Endodermal cell (in vitro differentiated cells): ENCODE measurements around the gene SYNC. TPM values are rescaled to one million over a fixed set of nuclear protein-coding genes. Genes with fewer than 3 reads are reported as not detected.
"Not testable (repeated sequence)": the region's sequence is repeated elsewhere in the genome, so short reads cannot be mapped to it uniquely, and the experiment has no call there.

Experiments
- DNase-seq: peaks from one replicate; pipeline ENCODE4 v3.0.0-alpha.2; 2017
- H3K27ac ChIP-seq: 2 replicates; pipeline ENCODE4 v1.5.1; 2013; ENCODE audit warnings: mild to moderate bottlenecking, low read depth, low read length, moderate library complexity
- H3K27me3 ChIP-seq: 2 replicates; pipeline ENCODE4 v1.6.1; 2013; ENCODE audit warnings: mild to moderate bottlenecking, low read length, moderate library complexity; ENCODE audit not compliant: insufficient read depth, control insufficient read depth, poor library complexity, severe bottlenecking
- H3K36me3 ChIP-seq: 2 replicates; pipeline ENCODE4 v1.7.0; 2013; ENCODE audit warnings: mild to moderate bottlenecking, low read length, moderate library complexity; ENCODE audit not compliant: control insufficient read depth, insufficient read depth
- H3K4me1 ChIP-seq: one replicate; pipeline ENCODE4 v1.7.0; 2013; ENCODE audit warnings: low read length; ENCODE audit not compliant: control insufficient read depth, insufficient read depth
- H3K4me3 ChIP-seq: 2 replicates; pipeline ENCODE4 v1.5.1; 2013; ENCODE audit warnings: mild to moderate bottlenecking, low read length, moderate library complexity
- H3K9ac ChIP-seq: 2 replicates; pipeline ENCODE4 v1.6.1; 2013; ENCODE audit warnings: mild to moderate bottlenecking, low read length, moderate library complexity; ENCODE audit not compliant: poor library complexity, severe bottlenecking; ENCODE audit errors: extremely low read depth
- H3K9me3 ChIP-seq: 2 replicates; pipeline ENCODE4 v1.6.1; 2013; ENCODE audit warnings: mild to moderate bottlenecking, low read length, moderate library complexity; ENCODE audit not compliant: control insufficient read depth
- H3K27ac Mint-ChIP-seq: 2 replicates; pipeline ENCODE4 v1.8.0; 2020; ENCODE audit warnings: mixed read lengths
- H3K27me3 Mint-ChIP-seq: 2 replicates; pipeline ENCODE4 v1.8.0; 2021; ENCODE audit warnings: mild to moderate bottlenecking, mixed read lengths; ENCODE audit not compliant: insufficient read depth
- H3K36me3 Mint-ChIP-seq: 2 replicates; pipeline ENCODE4 v1.8.0; 2020; ENCODE audit warnings: low read depth, mixed read lengths
- H3K4me1 Mint-ChIP-seq: 2 replicates; pipeline ENCODE4 v1.8.0; 2020; ENCODE audit warnings: mixed read lengths
- H3K4me3 Mint-ChIP-seq: 2 replicates; pipeline ENCODE4 v1.8.0; 2020; ENCODE audit warnings: mild to moderate bottlenecking, moderate library complexity, mixed read lengths
- H3K9me3 Mint-ChIP-seq: 2 replicates; pipeline ENCODE4 v1.8.0; 2020; ENCODE audit warnings: mild to moderate bottlenecking, mixed read lengths
- WGBS, 2 experiments: methylation state at CpG; one replicate each; pipeline versions ENCODE4 v1.1.5 to v1.1.7; 2013; ENCODE audit warnings: missing lambda C conversion rate in 2 of 2, mixed read lengths in 1 of 2; ENCODE audit not compliant: insufficient coverage in 1 of 2, insufficient read length in 1 of 2; 5-methylcytosine and 5-hydroxymethylcytosine counted together
- total RNA-seq, 2 donors: library from RNA; stranded (reverse); fragmentation: NEBNext Ultra II Directional in 1 of 2; extraction: Animal tissue kit (Norgen Biotek cat#: 25700) in 1 of 2; gene quantifications; 2 replicates in 1 of 2; 3 replicates in 1 of 2; pipeline ENCODE4 v1.2.1, GENCODE V29; 2021
- TF ChIP-seq, protein P1 (sequence below): fragments of 200-600 bp; sonication (generic); conservative IDR thresholded peaks from 2 replicates; pipeline ENCODE4 v1.5.0; 2021; ENCODE audit warnings: antibody characterized with exemption, mild to moderate bottlenecking

SYNC gene
- total RNA-seq, 2 donors from 2014 or later, result 0.18 TPM; not detected in 1

DNA sequence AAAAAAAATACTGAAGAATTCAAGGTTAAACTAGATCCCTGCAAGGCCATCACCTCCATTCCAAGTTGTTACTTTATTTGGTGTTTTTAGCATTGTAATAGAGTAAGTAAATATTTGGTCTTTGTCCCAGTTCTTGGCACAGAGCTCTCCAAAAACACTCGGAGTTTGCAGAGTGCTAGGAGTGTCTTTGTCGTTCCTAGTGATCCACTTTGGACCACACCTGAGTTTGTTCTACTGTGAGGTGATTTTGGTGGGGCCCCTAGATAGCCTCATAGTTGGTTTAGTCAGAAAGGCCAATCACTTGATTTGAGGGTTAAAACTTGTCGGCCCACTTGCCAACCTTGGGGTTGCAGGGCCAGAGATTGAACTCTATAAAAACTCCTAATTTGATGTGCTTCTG is 25.6 kb downstream of the SYNC start:
- H3K36me3 ChIP-seq, result peaks cover 94% of the 10 kb centered on the region
- H3K27me3 ChIP-seq, result no peaks in the 10 kb centered on the region
- H3K9ac ChIP-seq, result no peak overlapping the region
- H3K27ac Mint-ChIP-seq, result no peak overlapping the region
- H3K36me3 Mint-ChIP-seq, result peaks cover 89% of the 10 kb centered on the region
- no peaks in the 10 kb centered on the region for H3K9me3 ChIP-seq
- no peak overlapping the region for H3K27ac ChIP-seq
- H3K4me3 Mint-ChIP-seq, result no peak overlapping the region
- H3K4me1 Mint-ChIP-seq, result no peaks in the 10 kb centered on the region
- TF ChIP-seq, protein P1, sequence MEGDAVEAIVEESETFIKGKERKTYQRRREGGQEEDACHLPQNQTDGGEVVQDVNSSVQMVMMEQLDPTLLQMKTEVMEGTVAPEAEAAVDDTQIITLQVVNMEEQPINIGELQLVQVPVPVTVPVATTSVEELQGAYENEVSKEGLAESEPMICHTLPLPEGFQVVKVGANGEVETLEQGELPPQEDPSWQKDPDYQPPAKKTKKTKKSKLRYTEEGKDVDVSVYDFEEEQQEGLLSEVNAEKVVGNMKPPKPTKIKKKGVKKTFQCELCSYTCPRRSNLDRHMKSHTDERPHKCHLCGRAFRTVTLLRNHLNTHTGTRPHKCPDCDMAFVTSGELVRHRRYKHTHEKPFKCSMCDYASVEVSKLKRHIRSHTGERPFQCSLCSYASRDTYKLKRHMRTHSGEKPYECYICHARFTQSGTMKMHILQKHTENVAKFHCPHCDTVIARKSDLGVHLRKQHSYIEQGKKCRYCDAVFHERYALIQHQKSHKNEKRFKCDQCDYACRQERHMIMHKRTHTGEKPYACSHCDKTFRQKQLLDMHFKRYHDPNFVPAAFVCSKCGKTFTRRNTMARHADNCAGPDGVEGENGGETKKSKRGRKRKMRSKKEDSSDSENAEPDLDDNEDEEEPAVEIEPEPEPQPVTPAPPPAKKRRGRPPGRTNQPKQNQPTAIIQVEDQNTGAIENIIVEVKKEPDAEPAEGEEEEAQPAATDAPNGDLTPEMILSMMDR, result no peak
- H3K27me3 Mint-ChIP-seq, result no peaks in the 10 kb centered on the region
- no peaks in the 10 kb centered on the region for H3K4me1 ChIP-seq
- DNase-seq, result no peak
- no peaks in the 10 kb centered on the region for H3K9me3 Mint-ChIP-seq
- WGBS, 2 experiments, result 56 to 66% methylated on average over 2 to 3 of the region's 3 CpGs
- no peak overlapping the region for H3K4me3 ChIP-seq

DNA sequence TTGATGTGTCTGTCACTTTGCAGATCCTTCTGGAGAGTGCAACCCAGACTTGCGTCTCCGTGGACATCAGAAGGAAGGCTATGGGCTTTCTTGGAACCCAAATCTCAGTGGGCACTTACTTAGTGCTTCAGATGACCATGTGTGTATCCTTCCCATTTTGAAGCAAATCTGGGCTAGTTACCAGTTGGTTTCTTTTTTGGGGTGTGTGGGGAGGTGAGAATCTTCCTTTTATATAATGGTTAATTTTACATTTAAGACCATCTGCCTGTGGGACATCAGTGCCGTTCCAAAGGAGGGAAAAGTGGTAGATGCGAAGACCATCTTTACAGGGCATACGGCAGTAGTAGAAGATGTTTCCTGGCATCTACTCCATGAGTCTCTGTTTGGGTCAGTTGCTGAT is 33.9 kb downstream of the SYNC start:
- not testable (repeated sequence) for H3K9ac ChIP-seq, H3K4me3 ChIP-seq, H3K27ac ChIP-seq, H3K9me3 Mint-ChIP-seq, DNase-seq, H3K9me3 ChIP-seq, H3K27me3 ChIP-seq, H3K4me1 Mint-ChIP-seq, H3K4me3 Mint-ChIP-seq, H3K27me3 Mint-ChIP-seq, H3K4me1 ChIP-seq
- peaks cover 93% of the 10 kb centered on the region for H3K36me3 ChIP-seq
- H3K36me3 Mint-ChIP-seq, result peaks cover 82% of the 10 kb centered on the region
- H3K27ac Mint-ChIP-seq, result peak overlapping the region; percentile 13
- 98 to 100% methylated on average over 4 to 5 of the region's 5 CpGs for WGBS, 2 experiments

DNA sequence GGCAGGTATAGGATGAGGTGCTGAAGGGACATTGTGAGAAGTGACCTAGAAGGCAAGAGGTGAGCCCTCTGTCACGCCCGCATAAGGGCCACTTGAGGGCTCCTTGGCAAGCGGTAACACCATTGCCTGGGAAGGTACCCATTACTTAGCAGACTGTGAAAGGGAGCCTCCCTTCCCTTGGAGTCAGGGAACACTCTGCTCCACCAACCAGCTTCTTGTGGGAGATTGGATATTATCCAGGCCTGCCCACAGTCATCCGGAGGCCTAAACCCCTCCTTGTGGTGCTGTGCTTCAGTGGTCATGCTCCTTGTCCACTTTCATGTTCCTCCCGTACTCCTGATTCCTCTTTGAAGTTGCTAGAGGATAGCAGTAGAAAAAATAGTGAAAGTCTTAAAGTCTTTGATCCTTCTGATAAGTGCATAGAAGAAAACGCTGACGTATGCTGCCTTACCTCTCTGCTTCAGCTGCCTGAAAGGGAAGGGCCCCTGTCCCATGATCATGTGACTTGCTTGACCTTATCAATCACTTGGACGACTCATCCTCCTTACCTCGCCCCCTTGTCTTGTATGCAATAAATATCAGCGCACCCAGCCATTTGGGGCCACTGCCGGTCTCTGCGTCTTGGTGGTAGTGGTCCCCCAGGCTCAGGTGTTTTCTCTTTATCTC is 35.5 kb downstream of the SYNC start:
- H3K9me3 Mint-ChIP-seq, result no peaks in the 10 kb centered on the region
- H3K27me3 Mint-ChIP-seq, result no peaks in the 10 kb centered on the region
- no peaks in the 10 kb centered on the region for H3K4me1 ChIP-seq
- H3K9ac ChIP-seq, result no peak overlapping the region
- WGBS, 2 experiments, result 92 to 94% methylated on average over 11 to 12 of the region's 12 CpGs
- H3K4me3 ChIP-seq, result no peak overlapping the region
- H3K36me3 Mint-ChIP-seq, result peaks cover 72% of the 10 kb centered on the region
- H3K36me3 ChIP-seq, result peaks cover 93% of the 10 kb centered on the region
- H3K4me1 Mint-ChIP-seq, result no peaks in the 10 kb centered on the region
- H3K9me3 ChIP-seq, result no peaks in the 10 kb centered on the region
- TF ChIP-seq, protein P1, result no peak
- DNase-seq, result no peak
- H3K4me3 Mint-ChIP-seq, result no peak overlapping the region
- no peak overlapping the region for H3K27ac Mint-ChIP-seq
- no peak overlapping the region for H3K27ac ChIP-seq
- H3K27me3 ChIP-seq, result no peaks in the 10 kb centered on the region

DNA sequence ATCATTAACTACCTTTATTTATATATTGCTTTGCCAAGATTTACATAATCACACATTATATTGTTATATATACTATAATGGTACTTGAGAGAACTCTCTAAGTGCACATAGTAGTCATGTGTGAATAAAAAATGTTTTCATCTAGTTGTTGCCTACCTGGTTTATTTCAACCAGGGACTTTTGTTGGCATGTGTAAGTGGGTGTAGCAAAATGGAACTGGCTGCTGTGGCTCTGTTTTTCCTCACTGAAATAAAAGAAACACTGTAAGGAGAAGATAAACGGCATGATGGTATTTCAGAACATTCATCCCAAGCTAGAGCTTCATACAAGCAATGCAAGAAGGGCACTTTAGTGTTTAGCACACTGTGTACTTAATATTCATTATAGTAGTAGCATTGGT is 36.7 kb downstream of the SYNC start:
- Histone ChIP-seq H3K36me3 (peaks cover 93% of the 10 kb centered on the region), H3K27ac (no peak overlapping the region), H3K4me1 (no peaks in the 10 kb centered on the region), H3K9ac (no peak overlapping the region), H3K9me3 (no peaks in the 10 kb centered on the region), H3K27me3 (no peaks in the 10 kb centered on the region), H3K4me3 (no peak overlapping the region)
- H3K4me3 Mint-ChIP-seq, result no peak overlapping the region
- no peaks in the 10 kb centered on the region for H3K27me3 Mint-ChIP-seq
- H3K9me3 Mint-ChIP-seq, result peaks cover 1% of the 10 kb centered on the region
- no peak for DNase-seq
- peaks cover 74% of the 10 kb centered on the region for H3K36me3 Mint-ChIP-seq
- H3K4me1 Mint-ChIP-seq, result no peaks in the 10 kb centered on the region
- 83 to 100% methylated on average over 1 of the region's 1 CpG for WGBS, 2 experiments
- TF ChIP-seq, protein P1, result no peak
- H3K27ac Mint-ChIP-seq, result no peak overlapping the region
